CD14-positive monocyte (primary cell): ENCODE results near the gene CDC123. TPM values are rescaled to one million over a fixed set of nuclear protein-coding genes. Genes with fewer than 3 reads are reported as not detected.

Experiments used
- DNase-seq, 3 donors: peaks; one replicate each; pipeline ENCODE4 v3.0.0-alpha.2; 2011 to 2022
- H2AFZ ChIP-seq: 2 replicates; pipeline ENCODE4 v1.6.0; 2012; ENCODE audit warnings: mild to moderate bottlenecking, low read depth, low read length, inconsistent platforms; ENCODE audit not compliant: insufficient read depth, poor library complexity, severe bottlenecking
- H3K27ac ChIP-seq, 2 donors: 1 replicate in 1 of 2; 2 replicates in 1 of 2; pipeline ENCODE4 v1.5.1; 2012 to 2013; ENCODE audit warnings: low read length in 2 of 2, control low read depth in 1 of 2, inconsistent platforms in 1 of 2, low read depth in 1 of 2, mild to moderate bottlenecking in 1 of 2
- H3K27me3 ChIP-seq, 2 donors: one replicate each; pipeline versions ENCODE4 v1.6.0 to v1.6.1; 2011 to 2013; ENCODE audit warnings: low read length in 2 of 2; ENCODE audit not compliant: control insufficient read depth in 2 of 2, insufficient read depth in 2 of 2
- H3K36me3 ChIP-seq, 2 donors: replicated peaks in 1 of 2; 1 replicate in 1 of 2; 2 replicates in 1 of 2; pipeline versions ENCODE4 v1.5.1 to v1.6.1; 2012 to 2013; ENCODE audit warnings: low read length in 2 of 2, control low read depth in 1 of 2, inconsistent platforms in 1 of 2, mild to moderate bottlenecking in 1 of 2; ENCODE audit not compliant: insufficient read depth in 2 of 2, control insufficient read depth in 1 of 2
- H3K4me1 ChIP-seq, 2 donors: 1 replicate in 1 of 2; 2 replicates in 1 of 2; pipeline versions ENCODE4 v1.5.1 to v1.6.1; 2012 to 2013; ENCODE audit warnings: low read length in 2 of 2, control low read depth in 1 of 2, inconsistent platforms in 1 of 2, mild to moderate bottlenecking in 1 of 2, moderate library complexity in 1 of 2; ENCODE audit not compliant: insufficient read depth in 2 of 2, control insufficient read depth in 1 of 2
- H3K4me2 ChIP-seq: replicated peaks from 2 replicates; pipeline ENCODE3; 2012; ENCODE audit warnings: low read length, moderate library complexity, mild to moderate bottlenecking; ENCODE audit not compliant: poor library complexity, severe bottlenecking; ENCODE audit errors: extremely low read depth
- H3K4me3 ChIP-seq, 3 experiments: fragments of 200-600 bp in 1 of 3; sonication (generic) in 1 of 3; replicated peaks in 1 of 3; 1 replicate in 2 of 3; 2 replicates in 1 of 3; pipeline ENCODE4 v1.5.1; 2011 to 2013; ENCODE audit warnings: low read length in 3 of 3, mild to moderate bottlenecking in 3 of 3, control low read depth in 2 of 3, low read depth in 2 of 3, inconsistent platforms in 1 of 3, moderate library complexity in 1 of 3
- H3K79me2 ChIP-seq: 2 replicates; pipeline ENCODE4 v1.6.0; 2012; ENCODE audit warnings: mild to moderate bottlenecking, control low read depth, inconsistent platforms, low read length, moderate library complexity; ENCODE audit not compliant: insufficient read depth
- H3K9ac ChIP-seq: 2 replicates; pipeline ENCODE4 v1.6.0; 2017; ENCODE audit warnings: low read length, mild to moderate bottlenecking; ENCODE audit not compliant: insufficient read depth, poor library complexity, severe bottlenecking
- H3K9me3 ChIP-seq, 2 donors: replicated peaks in 1 of 2; 1 replicate in 1 of 2; 2 replicates in 1 of 2; pipeline versions ENCODE4 v1.5.1 to v1.6.1; 2012 to 2013; ENCODE audit warnings: low read length in 2 of 2, control low read depth in 1 of 2; ENCODE audit not compliant: control insufficient read depth in 1 of 2, insufficient read depth in 1 of 2
- H4K20me1 ChIP-seq: 2 replicates; pipeline ENCODE4 v1.6.0; 2012; ENCODE audit warnings: mild to moderate bottlenecking, low read length, control low read depth, moderate library complexity; ENCODE audit not compliant: insufficient read depth
- H3K27ac Mint-ChIP-seq, 7 donors: one replicate each; pipeline ENCODE4 v1.8.0; 2020; ENCODE audit warnings: mild to moderate bottlenecking in 7 of 7, mixed read lengths in 7 of 7, moderate library complexity in 6 of 7, inconsistent platforms in 2 of 7
- H3K27me3 Mint-ChIP-seq, 3 donors: one replicate each; pipeline ENCODE4 v1.8.0; 2021 to 2022; ENCODE audit warnings: low read depth in 3 of 3, mild to moderate bottlenecking in 3 of 3, mixed read lengths in 3 of 3, moderate library complexity in 3 of 3, inconsistent platforms in 1 of 3
- H3K36me3 Mint-ChIP-seq, 2 donors: one replicate each; pipeline ENCODE4 v1.8.0; 2020; ENCODE audit warnings: mixed read lengths in 2 of 2, inconsistent platforms in 1 of 2, mild to moderate bottlenecking in 1 of 2
- H3K4me1 Mint-ChIP-seq: one replicate; pipeline ENCODE4 v1.8.0; 2020; ENCODE audit warnings: mild to moderate bottlenecking, mixed read lengths
- H3K4me3 Mint-ChIP-seq, 2 donors: one replicate each; pipeline ENCODE4 v1.8.0; 2020; ENCODE audit warnings: mild to moderate bottlenecking in 2 of 2, mixed read lengths in 2 of 2, moderate library complexity in 1 of 2
- H3K9me3 Mint-ChIP-seq, 7 donors: one replicate each; pipeline ENCODE4 v1.8.0; 2020 to 2022; ENCODE audit warnings: mixed read lengths in 7 of 7, mild to moderate bottlenecking in 6 of 7, moderate library complexity in 6 of 7, inconsistent platforms in 2 of 7
- WGBS: methylation state at CpG from one replicate; pipeline ENCODE4 v1.1.5; 2013; ENCODE audit warnings: missing lambda C conversion rate; ENCODE audit not compliant: insufficient coverage; 5-methylcytosine and 5-hydroxymethylcytosine counted together
- intact Hi-C, 2 donors: fragments of 100-400 bp; cut with micrococcal nuclease; formaldehyde crosslinking; loops; one replicate each; pipeline versions ENCODE4 v1.15.0 to v1.15.1; 2023
- polyA minus RNA-seq: library from RNA; depleted of rRNA, polyadenylated mRNA; stranded (reverse); fragments of >200 nt; gene quantifications from 2 replicates; pipeline ENCODE4 v1.2.3, GENCODE V29; 2012
- polyA plus RNA-seq, 3 donors: library from polyadenylated mRNA; depleted of rRNA in 1 of 3; unstranded in 2 of 3; stranded (reverse) in 1 of 3; fragments of 300-500 nt in 2 of 3; fragments of >200 nt in 1 of 3; fragmentation: Illumina TruSeq in 2 of 3; gene quantifications; 1 replicate in 2 of 3; 2 replicates in 1 of 3; pipeline ENCODE4 v1.2.3, GENCODE V29; 2012 to 2021
- total RNA-seq, 12 experiments: library from RNA in 1 of 12; stranded (reverse) in 1 of 12; fragments of 120-200 nt in 1 of 12; gene quantifications; one replicate each; pipeline ENCODE4 v1.2.4 and lab custom pipeline; 2013 to 2026; ENCODE audit warnings: mixed read lengths in 6 of 12, inconsistent platforms in 1 of 12
- TF ChIP-seq, protein P1 (sequence below): fragments of 200-600 bp; IDR thresholded peaks from one replicate; pipeline ENCODE4 v1.8.0; 2022; ENCODE audit warnings: antibody characterized with exemption, mild to moderate bottlenecking

CDC123 gene, protein sequence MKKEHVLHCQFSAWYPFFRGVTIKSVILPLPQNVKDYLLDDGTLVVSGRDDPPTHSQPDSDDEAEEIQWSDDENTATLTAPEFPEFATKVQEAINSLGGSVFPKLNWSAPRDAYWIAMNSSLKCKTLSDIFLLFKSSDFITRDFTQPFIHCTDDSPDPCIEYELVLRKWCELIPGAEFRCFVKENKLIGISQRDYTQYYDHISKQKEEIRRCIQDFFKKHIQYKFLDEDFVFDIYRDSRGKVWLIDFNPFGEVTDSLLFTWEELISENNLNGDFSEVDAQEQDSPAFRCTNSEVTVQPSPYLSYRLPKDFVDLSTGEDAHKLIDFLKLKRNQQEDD
- 68.7 TPM for total RNA-seq (2013)
- polyA plus RNA-seq (10 to 100 TPM; 38.2 to 78.7 (median 76.0) TPM), polyA minus RNA-seq (33.7 and 36.3 TPM in 2 replicates), total RNA-seq (lab: John Stamatoyannopoulos, UW) (11.4 to 32.4 (median 23.6) reads per million in 11 experiments)

DNA sequence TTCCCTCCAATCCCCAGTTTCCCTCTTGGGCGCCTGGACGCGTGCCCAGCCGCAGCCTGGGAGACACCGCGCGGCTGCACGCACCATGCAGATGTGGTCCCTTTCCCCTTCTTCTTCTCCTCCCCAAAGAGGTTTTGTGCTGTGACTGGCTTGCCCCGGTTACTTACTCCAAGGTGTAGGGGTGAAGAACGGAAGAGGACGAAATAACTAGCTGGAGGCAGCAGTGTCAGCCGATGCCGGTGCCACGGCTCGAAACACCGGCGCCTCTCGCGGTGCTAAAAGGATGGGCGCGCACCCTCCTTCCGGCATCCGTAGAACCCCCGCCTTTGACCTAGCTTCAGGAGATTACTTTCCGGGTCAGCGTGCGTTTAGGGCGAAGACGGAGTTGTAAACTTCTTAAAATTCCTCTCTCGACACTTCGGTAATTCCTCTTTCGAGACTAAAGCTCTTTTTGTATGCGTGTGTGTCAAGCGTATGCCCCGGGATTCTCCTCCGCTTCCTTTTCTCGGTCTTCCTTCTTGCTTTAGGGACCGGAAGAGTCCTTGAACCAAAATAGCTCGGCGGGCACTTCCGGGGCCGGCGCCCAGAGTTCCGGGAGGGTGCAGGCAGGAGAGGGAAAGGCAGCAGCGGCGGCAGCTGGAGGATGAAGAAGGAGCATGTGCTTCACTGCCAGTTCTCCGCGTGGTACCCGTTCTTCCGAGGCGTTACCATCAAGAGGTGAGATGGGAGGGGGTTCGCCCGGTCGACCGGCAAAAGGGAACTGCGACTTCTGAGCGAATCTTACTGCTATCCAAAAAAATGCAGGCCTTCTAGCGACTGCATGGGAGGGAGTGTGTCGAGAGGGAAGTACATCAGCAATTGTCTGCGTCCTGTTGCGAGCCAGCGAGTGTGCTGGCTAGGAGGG is at the start of gene CDC123, which contains the start of gene NUDT5:
TSS of gene CDC123 (plus strand) at position 586 of the 904 bp plus-strand sequence. CDS start at position 644, 58 bp downstream.
TSS of gene NUDT5 (minus strand) at position 289 of the 904 bp plus-strand sequence. CDS start 9,600 bp downstream, outside the sequence.
- H3K27ac Mint-ChIP-seq, result peak within 1 kb of the TSS; percentile 97 to 100 (median 99)

More for the DNA sequence above, at the start of gene CDC123, which contains the start of gene NUDT5:
- peaks cover 17 to 21% of the 10 kb centered on the region in 2 donors for H3K36me3 Mint-ChIP-seq
- H3K27me3 ChIP-seq, result no peaks in the 10 kb centered on the region
- 0% methylated on average over 53 of the region's 62 CpGs for WGBS
- peak; percentile 72 to 82 (median 79) for DNase-seq
- no peaks in the 10 kb centered on the region for H3K27me3 Mint-ChIP-seq
- TF ChIP-seq, protein P1, sequence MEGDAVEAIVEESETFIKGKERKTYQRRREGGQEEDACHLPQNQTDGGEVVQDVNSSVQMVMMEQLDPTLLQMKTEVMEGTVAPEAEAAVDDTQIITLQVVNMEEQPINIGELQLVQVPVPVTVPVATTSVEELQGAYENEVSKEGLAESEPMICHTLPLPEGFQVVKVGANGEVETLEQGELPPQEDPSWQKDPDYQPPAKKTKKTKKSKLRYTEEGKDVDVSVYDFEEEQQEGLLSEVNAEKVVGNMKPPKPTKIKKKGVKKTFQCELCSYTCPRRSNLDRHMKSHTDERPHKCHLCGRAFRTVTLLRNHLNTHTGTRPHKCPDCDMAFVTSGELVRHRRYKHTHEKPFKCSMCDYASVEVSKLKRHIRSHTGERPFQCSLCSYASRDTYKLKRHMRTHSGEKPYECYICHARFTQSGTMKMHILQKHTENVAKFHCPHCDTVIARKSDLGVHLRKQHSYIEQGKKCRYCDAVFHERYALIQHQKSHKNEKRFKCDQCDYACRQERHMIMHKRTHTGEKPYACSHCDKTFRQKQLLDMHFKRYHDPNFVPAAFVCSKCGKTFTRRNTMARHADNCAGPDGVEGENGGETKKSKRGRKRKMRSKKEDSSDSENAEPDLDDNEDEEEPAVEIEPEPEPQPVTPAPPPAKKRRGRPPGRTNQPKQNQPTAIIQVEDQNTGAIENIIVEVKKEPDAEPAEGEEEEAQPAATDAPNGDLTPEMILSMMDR, result no peak
- peak within 1 kb of the TSS; percentile 94 for H2AFZ ChIP-seq
- H3K4me1 Mint-ChIP-seq, result peaks cover 66% of the 10 kb centered on the region
- peak within 1 kb of the TSS; percentile 98 for H3K4me3 Mint-ChIP-seq
- H3K4me3 ChIP-seq, result peak within 1 kb of the TSS; percentile 71 to 98 (median 83)
- peaks cover 51% of the 10 kb centered on the region for H4K20me1 ChIP-seq
- H3K4me1 ChIP-seq, result peaks cover 35 to 62% of the 10 kb centered on the region in 2 donors
- peak within 1 kb of the TSS; percentile 90 to 91 for H3K27ac ChIP-seq
- H3K9ac ChIP-seq, result peak within 1 kb of the TSS; percentile 78
- H3K4me2 ChIP-seq, result peak within 1 kb of the TSS; percentile 92
- peaks cover 3 to 13% of the 10 kb centered on the region in 2 donors for H3K36me3 ChIP-seq
- peaks cover 0 to 4% (median 3%) of the 10 kb centered on the region in 7 donors for H3K9me3 Mint-ChIP-seq
- peaks cover 93% of the 10 kb centered on the region for H3K79me2 ChIP-seq
- H3K9me3 ChIP-seq, result no peaks in the 10 kb centered on the region
- intact Hi-C loops, result loop anchor here (5.0 to 10.0 kb wide), 3 partner anchors 69 to 154 kb away; partner anchors contain the start of genes UPF2 (in 2 of the 2) and SEC61A2 (in 1 of the 2)
